NCI-H2107 (cell line): ENCODE measurements around the gene ACTR6.
A peak's percentile ranks its signal among the peaks of the same experiment; 100 is the strongest.
"Not testable (repeated sequence)": the region's sequence is repeated elsewhere in the genome, so short reads cannot be mapped to it uniquely, and the experiment has no call there.

Experiments used
- DNase-seq: peaks from one replicate; lab custom pipeline; 2025; lab: John Stamatoyannopoulos, UW

ACTR6 gene

GRCh38 chr12:100200463-100201181, at the start of gene ACTR6:
Gene ACTR6 (plus strand): TSS chr12:100200815. CDS start chr12:100200852, 37 bp downstream.
- DNase-seq = peak; percentile 89

DNA sequence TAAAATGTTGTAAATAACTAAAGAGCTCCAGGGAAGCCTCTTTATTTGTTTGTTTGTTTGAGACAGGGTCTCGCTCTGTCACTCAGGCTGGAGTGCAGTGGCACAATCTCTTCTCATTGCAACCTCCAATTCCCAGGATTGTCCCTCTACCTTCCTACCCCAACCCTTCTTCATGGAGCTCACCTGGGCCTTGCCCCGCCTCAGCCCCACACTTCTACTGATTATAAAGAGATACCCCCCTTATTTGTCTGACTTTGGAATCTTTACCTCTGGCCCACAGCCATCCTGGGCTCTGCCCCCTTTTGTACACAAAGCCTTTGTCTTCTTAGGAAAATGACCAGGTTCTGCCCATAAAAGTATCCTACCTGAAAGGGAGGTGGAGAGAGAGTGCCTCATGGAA, 48.8 kb upstream of the ACTR6 start:
- no peak for DNase-seq

- no peak for DNase-seq
These were observed 47.5 kb upstream of the ACTR6 start for GRCh38 chr12:100153131-100153530.

DNA sequence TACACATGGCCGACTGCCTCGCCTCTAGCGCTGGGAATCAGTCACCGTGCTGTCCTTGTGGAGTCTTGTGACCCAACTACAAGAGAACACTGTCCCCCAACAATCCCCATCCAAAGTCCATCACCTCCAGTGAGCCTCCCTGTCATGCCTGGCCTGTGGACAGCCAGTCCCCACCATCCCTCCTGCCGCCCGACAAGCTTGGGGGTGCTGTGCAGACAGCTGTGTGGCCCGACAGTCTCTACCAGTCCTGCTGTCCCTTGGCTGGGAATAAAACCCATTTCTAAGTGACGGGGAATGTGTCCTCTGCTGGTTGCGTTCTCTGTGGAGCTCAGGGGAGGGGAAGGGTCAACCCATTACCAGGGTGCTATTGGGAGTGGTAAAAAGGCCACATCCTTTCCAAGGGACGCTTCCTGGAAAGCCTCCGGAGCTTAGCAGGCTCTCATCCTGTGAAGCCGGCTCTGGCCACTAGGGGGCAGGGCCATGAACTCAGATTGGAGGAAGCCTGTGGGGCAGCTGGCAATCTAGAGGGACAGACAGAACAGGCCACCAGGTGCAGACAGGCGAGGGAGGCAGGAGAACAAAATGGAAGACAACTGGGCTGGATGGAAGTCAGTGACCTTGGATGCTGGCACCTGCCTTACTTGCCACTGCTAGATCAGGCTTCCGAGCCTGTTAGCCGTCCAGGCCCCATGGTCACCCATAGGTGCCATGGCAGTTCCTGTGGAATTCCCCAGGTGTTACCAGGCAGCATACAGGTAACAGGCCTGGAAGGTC, 46.0 kb upstream of the ACTR6 start:
- DNase-seq = no peak

DNA sequence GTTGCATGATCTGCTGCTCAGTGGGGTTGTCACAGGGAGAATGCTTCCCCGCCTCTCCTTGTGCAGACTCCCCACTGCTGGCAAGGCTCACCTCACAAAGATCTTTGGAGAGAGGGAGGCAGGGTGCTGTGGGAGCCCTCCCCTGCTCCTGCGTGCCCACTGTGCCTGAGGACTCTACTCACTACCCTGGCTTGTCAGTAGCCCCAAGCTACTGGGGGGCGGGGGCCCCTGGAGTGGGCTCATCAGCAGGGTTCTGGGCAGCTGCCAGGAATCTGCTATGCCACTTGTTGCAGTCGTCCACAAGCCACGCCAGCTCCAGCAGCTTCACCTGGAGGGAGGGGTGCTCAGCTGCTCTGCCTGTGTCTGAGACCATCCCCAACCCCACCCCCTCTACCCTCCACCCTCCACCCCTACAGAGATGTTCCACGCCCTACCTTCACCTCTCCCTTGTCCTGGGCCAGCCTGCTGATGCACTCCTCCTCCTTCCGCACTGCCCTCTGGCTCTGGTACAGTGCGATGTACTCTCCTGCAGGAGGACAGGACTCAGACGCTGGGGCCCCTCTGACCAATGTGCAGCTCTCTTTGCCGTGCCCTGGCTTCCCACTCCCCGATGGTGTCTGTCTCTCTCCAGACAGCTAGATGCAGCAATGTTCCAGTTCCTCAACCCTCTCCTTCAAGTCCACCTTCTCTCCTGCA, 43.7 kb upstream of the ACTR6 start:
- DNase-seq = no peak

GRCh38 chr12:100157427-100157821, 43.2 kb upstream of the ACTR6 start:
- no peak for DNase-seq

GRCh38 chr12:100158535-100158934, 42.1 kb upstream of the ACTR6 start:
- DNase-seq = no peak

DNA sequence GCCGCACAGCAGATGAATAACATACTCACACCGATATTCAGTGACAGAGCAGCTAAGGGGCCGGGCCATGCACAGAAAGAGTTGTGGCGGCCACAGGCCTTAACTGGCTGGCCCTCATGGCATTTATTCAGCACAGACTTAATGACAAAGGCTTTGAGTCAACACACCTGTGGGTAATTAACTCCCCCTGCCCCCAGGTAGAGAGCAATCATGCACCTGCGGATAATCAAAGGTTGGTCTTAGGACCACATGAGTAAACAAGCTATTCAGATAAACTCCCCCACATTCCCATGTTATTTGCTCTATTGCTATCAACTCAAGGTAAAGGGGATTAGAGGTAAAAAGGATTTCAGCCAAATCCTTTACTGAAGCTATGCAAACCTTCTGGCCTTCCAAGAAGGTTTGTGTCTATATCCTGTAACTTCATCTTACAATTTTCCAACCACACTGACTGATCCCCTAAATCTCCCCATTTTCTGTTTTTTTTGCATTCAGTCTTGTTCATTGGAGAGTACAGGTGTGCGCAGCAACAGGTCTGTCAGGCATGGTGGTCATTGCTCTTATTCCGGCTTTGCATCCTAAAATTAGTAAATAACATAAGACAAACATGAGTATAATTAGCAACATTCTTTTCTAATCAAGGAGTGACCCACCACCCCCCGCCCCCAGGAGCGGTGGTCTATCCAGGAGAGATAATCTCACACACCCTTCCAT, 41.1 kb upstream of the ACTR6 start:
- no peak for DNase-seq

DNA sequence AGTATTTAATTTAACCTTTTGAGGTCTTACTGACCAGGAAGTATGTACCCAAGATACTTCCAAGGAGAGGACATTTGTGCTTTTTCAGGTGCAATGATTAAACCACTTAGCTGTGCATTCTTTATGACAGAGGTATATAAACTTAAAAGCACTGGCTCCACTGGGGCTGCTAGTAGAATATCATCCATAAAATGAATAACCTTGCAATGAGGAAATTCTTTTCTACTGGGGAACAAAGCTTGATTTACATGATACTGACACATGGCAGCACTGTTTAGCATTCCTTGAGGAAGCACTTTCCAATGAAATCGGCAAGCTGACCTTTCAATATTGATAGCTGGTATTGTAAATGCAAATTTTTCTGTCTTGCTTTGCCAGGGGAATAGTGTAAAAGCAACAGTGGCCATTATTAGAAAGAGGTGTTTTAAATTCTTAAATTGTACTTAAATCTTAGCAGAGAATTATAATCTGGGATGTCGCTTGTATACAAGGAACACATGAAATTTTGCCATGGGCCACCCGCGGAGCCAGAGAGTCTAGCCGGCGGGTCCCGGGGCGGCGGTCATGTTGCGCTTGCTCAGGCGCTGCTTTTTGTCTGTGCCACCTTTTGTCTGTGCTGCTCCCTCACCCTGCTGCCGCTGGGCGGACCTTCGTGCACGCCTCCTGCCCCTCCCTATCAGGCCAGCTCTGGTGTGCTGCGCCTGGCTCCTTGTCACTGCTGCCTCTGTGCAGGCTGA, 37.0 kb upstream of the ACTR6 start:
- peak; percentile 86 for DNase-seq

GRCh38 chr12:100164153-100164704, 36.4 kb upstream of the ACTR6 start:
- DNase-seq = no peak

DNA sequence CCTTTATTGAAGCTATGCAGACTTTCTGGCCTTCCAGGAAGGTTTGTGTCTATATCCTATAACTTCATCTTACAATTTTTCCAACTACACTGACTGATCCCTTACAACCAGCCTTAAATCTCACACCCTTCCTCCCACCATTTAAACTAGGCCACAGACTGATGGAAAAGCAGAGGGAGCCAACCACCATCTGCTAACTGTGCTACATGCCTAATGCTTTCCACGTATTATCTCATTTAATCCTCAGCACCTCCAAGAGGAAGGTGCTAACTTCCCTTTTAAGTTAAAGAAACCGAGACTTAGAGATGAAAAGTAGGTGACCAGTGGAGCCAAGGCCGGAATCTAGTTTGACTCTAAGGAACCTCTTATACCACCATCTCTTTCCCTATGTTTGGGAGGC, 35.3 kb upstream of the ACTR6 start:
- no peak for DNase-seq

- DNase-seq = no peak
These were observed 34.4 kb upstream of the ACTR6 start for GRCh38 chr12:100166232-100166631.

DNA sequence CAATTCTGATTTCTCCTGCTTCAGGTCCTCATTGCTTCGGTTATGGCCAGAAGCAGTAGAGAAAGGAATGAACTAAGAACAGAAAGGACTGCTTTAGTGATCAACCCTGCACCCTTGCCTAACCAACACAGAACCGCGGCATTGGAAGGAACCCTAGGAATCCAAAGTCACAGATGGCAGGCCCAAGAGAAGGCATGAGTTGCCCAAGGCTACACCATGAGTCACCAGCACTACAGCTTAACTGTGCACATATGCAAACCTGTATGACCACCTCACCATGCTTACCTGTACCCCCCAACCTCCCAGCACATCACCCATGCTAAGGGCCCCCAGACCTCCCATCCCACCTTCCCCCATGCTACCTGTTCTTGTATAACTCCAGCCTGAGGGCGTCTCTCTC, 32.1 kb upstream of the ACTR6 start:
- DNase-seq = no peak

- no peak for DNase-seq
These were observed 31.3 kb upstream of the ACTR6 start for GRCh38 chr12:100169345-100169744.

- no peak for DNase-seq
These were observed 30.2 kb upstream of the ACTR6 start for GRCh38 chr12:100170313-100170858.

DNA sequence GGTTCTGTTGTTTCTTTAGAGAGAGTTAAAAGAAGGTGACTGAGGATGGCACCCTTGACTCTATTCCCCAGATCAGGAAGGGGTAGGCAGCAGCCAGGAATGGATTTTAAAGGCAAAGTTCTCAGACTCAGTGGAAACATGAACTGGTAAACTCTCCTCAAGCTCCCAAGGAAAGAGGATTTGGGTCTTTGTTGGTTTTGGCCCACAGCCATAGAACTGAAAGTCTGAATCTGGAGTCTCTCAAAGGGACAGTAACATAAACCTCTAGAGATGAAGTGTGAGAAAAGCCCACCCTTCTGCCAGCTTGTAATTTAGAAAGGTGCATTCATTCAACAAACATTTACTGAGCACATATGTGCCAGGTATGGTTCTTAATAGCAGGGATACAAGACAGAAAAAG, 29.4 kb upstream of the ACTR6 start:
- no peak for DNase-seq

DNA sequence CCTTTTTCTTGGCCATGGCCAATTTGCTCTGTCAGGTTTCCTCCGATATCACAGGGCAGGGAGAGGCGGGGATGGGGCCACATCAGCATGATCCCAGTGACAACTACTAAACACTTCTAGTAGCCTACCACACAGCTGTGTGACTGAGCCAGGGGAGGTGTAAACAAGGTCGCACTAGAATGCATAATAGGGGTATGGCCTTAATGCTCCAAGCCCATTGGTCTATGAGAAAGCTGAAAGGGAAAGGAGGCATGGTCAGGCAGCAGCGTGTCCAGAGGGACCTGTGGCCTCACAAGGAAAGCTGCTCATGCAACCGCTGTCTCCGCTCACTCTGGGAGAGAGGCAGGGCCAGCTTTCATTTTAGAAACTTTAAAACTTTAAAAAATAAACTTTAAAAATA, 27.5 kb upstream of the ACTR6 start:
- DNase-seq = no peak

DNA sequence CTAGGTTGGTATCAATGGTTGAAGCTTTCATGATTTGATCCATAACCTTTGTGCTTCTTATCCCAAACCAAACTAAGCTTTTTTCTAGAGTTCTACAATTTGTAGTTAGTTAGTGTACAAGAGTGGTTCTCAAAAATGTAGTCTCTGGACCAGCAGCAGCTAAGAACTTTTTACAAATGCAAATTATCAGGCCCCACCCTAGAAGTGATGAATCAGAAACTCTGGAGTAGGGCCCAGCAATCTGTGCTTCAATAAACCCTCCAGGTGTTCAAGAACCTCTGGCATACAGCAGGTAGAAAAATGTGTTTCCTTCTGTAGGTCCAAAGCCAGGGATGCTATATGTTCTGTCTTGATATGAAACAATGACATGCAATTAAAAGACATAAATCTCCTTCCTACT, 26.1 kb upstream of the ACTR6 start:
- DNase-seq = no peak

DNA sequence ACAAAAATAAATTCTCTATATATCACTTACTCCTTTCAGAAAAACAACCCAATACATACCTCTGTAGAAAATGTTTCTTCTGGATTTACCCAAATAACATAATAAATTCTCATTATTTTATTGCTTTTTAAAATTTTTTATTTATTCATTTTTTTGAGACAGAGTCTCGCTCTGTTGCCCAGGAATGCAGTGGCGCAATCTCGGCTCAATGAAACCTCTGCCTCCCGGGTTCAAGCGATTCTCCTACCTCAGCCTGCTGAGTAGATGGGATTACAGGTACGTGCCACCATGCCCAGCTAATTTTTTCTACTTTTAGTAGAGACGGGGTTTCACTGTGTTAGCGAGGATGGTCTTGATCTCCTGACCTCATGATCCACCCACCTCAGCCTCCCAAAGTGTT, 24.1 kb upstream of the ACTR6 start:
- not testable (repeated sequence) for DNase-seq

- DNase-seq = no peak
These were observed 21.4 kb upstream of the ACTR6 start for GRCh38 chr12:100179252-100179651.

DNA sequence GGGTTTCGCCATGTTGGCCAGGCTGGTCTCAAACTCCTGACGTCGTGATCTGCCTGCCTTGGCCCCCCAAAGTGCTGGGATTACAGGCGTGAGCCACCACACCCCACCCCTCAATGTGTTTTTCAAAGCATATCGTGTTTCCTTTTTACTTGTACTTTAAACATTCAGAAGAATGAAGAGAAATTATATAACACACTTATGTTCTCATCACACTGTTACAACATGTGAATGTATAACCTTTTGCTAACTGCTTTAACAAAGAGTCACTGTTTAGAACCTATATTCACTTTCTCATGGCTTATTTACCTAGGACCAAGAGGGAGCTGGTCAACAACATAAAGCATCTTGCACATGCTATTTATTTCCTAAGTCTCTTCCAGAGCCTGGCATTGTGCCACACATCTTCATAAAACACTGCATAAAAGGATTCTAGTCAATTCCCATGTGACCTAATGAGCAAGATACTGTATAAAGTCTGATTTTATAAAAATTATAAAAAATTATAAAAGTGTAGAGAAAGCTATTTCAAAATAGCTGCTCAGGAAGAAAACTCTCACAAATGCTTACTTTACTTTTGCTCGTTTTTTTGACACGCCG, 16.0 kb upstream of the ACTR6 start:
- no peak for DNase-seq
